ENCODE data around the gene SLC35E2B. TPM values are rescaled to one million over a fixed set of nuclear protein-coding genes. Genes with fewer than 3 reads are reported as not detected.
"Not testable (repeated sequence)": the region's sequence is repeated elsewhere in the genome, so short reads cannot be mapped to it uniquely, and the experiment has no call there.

Gene SLC35E2B
- total RNA-seq, 2 experiments from 2014 or later: 46.2 to 50.9 TPM

GRCh38 chr1:1696431-1697357, 4.1 kb upstream of the SLC35E2B start:
- DNase-seq; CTCF ChIA-PET; H3K4me3 Mint-ChIP-seq; H3K27me3 Mint-ChIP-seq; H3K27ac Mint-ChIP-seq; H3K4me1 Mint-ChIP-seq; H3K9me3 Mint-ChIP-seq (ENCODE audit: low read depth); ATAC-seq; H3K36me3 Mint-ChIP-seq: not testable (repeated sequence)

GRCh38 chr1:1692324-1692713, 276 bp downstream of the SLC35E2B start:
- DNase-seq (peak; percentile 90), ATAC-seq (peak; percentile 72)
- Mint-ChIP-seq H3K4me3 (peak overlapping the region; percentile 60), H3K36me3 (peaks cover 11% of the 10 kb centered on the region), H3K27ac (peak overlapping the region; percentile 74), H3K4me1 (peaks cover 13% of the 10 kb centered on the region)
- H3K27me3 Mint-ChIP-seq; CTCF ChIA-PET; H3K9me3 Mint-ChIP-seq (ENCODE audit: low read depth): not testable (repeated sequence)

GRCh38 chr1:1691443-1691842, 1.2 kb downstream of the SLC35E2B start:
- CTCF ChIA-PET; ATAC-seq; H3K9me3 Mint-ChIP-seq (ENCODE audit: low read depth); H3K4me3 Mint-ChIP-seq; H3K27me3 Mint-ChIP-seq; H3K27ac Mint-ChIP-seq: not testable (repeated sequence)
- peak; percentile 26 for DNase-seq
- H3K36me3 Mint-ChIP-seq: peaks cover 11% of the 10 kb centered on the region
- peaks cover 16% of the 10 kb centered on the region for H3K4me1 Mint-ChIP-seq

- ATAC-seq; H3K27me3 Mint-ChIP-seq; CTCF ChIA-PET; H3K9me3 Mint-ChIP-seq (ENCODE audit: low read depth); H3K4me3 Mint-ChIP-seq; H3K27ac Mint-ChIP-seq: not testable (repeated sequence)
- Mint-ChIP-seq H3K4me1 (peaks cover 17% of the 10 kb centered on the region), H3K36me3 (peaks cover 13% of the 10 kb centered on the region)
- DNase-seq: peak; percentile 31
Observed at GRCh38 chr1:1689526-1689925, 3.1 kb downstream of the SLC35E2B start.

- Mint-ChIP-seq H3K9me3 (ENCODE audit: low read depth) (no peaks in the 10 kb centered on the region), H3K4me3 (no peak overlapping the region), H3K36me3 (peaks cover 13% of the 10 kb centered on the region), H3K4me1 (peaks cover 13% of the 10 kb centered on the region), H3K27ac (no peak overlapping the region), H3K27me3 (no peaks in the 10 kb centered on the region)
- ATAC-seq: no peak
- DNase-seq: no peak
- CTCF ChIA-PET: interaction anchor here (0.9 kb wide), 1 partner anchor 9 kb away, joined by 3 read pairs; no protein-coding TSS in a partner anchor
Observed at GRCh38 chr1:1687846-1688245, 4.7 kb downstream of the SLC35E2B start.

GRCh38 chr1:1684031-1684681, 8.4 kb downstream of the SLC35E2B start:
- DNase-seq (no peak), ATAC-seq (no peak)
- no peak overlapping the region for H3K27ac Mint-ChIP-seq
- H3K4me3 Mint-ChIP-seq: no peak overlapping the region
- peaks cover 13% of the 10 kb centered on the region for H3K4me1 Mint-ChIP-seq
- CTCF ChIA-PET: interaction anchor here (0.7 kb wide), 1 partner anchor 70 kb away, joined by 3 read pairs; no protein-coding TSS in a partner anchor
- no peaks in the 10 kb centered on the region for H3K27me3 Mint-ChIP-seq
- H3K9me3 Mint-ChIP-seq (ENCODE audit: low read depth): no peaks in the 10 kb centered on the region
- H3K36me3 Mint-ChIP-seq: peaks cover 9% of the 10 kb centered on the region

GRCh38 chr1:1683104-1683905, 9.3 kb downstream of the SLC35E2B start:
- ATAC-seq (no peak), DNase-seq (no peak)
- Mint-ChIP-seq H3K36me3 (peaks cover 6% of the 10 kb centered on the region), H3K4me1 (peaks cover 19% of the 10 kb centered on the region), H3K27me3 (no peaks in the 10 kb centered on the region), H3K4me3 (no peak overlapping the region), H3K9me3 (ENCODE audit: low read depth) (no peaks in the 10 kb centered on the region), H3K27ac (no peak overlapping the region)
- CTCF ChIA-PET: no interaction called here

GRCh38 chr1:1680912-1681273, 11.7 kb downstream of the SLC35E2B start:
- Mint-ChIP-seq H3K9me3 (ENCODE audit: low read depth) (no peaks in the 10 kb centered on the region), H3K27me3 (no peaks in the 10 kb centered on the region), H3K36me3 (peaks cover 2% of the 10 kb centered on the region), H3K27ac (no peak overlapping the region), H3K4me3 (no peak overlapping the region), H3K4me1 (peaks cover 23% of the 10 kb centered on the region)
- ATAC-seq (no peak), DNase-seq (no peak)
- CTCF ChIA-PET: interaction anchor here (1.3 kb wide), 1 partner anchor 15 kb away, joined by 3 read pairs; no protein-coding TSS in a partner anchor

- no peak overlapping the region for H3K27ac Mint-ChIP-seq
- no peaks in the 10 kb centered on the region for H3K9me3 Mint-ChIP-seq (ENCODE audit: low read depth)
- peaks cover 21% of the 10 kb centered on the region for H3K4me1 Mint-ChIP-seq
- H3K4me3 Mint-ChIP-seq: no peak overlapping the region
- no peaks in the 10 kb centered on the region for H3K27me3 Mint-ChIP-seq
- ATAC-seq (no peak), DNase-seq (no peak)
- no peaks in the 10 kb centered on the region for H3K36me3 Mint-ChIP-seq
- CTCF ChIA-PET: interaction anchor here (1.3 kb wide), 1 partner anchor 14 kb away, joined by 3 read pairs; no protein-coding TSS in a partner anchor
Observed at GRCh38 chr1:1680031-1680911, 12.3 kb downstream of the SLC35E2B start.

GRCh38 chr1:1678581-1679380, 13.8 kb downstream of the SLC35E2B start:
- H3K27ac Mint-ChIP-seq: peak overlapping the region; percentile 94
- ATAC-seq: peak; percentile 40
- H3K36me3 Mint-ChIP-seq: peaks cover 4% of the 10 kb centered on the region
- peaks cover 27% of the 10 kb centered on the region for H3K4me1 Mint-ChIP-seq
- DNase-seq: peak; percentile 74
- no peaks in the 10 kb centered on the region for H3K9me3 Mint-ChIP-seq (ENCODE audit: low read depth)
- CTCF ChIA-PET: interaction anchor here (0.7 to 2.3 kb wide), 11 partner anchors 9 to 304 kb away, joined by 3 to 7 read pairs (median 4); partner anchors contain the start of gene AURKAIP1
- peak overlapping the region; percentile 76 for H3K4me3 Mint-ChIP-seq
- H3K27me3 Mint-ChIP-seq: no peaks in the 10 kb centered on the region

- Mint-ChIP-seq H3K27me3 (no peaks in the 10 kb centered on the region), H3K4me1 (peaks cover 27% of the 10 kb centered on the region), H3K4me3 (peak overlapping the region; percentile 76), H3K27ac (peak overlapping the region; percentile 94), H3K36me3 (peaks cover 6% of the 10 kb centered on the region), H3K9me3 (ENCODE audit: low read depth) (no peaks in the 10 kb centered on the region)
- DNase-seq (peak; percentile 67), ATAC-seq (peak; percentile 60)
- CTCF ChIA-PET: interaction anchor here (0.7 to 2.3 kb wide), 13 partner anchors 9 to 303 kb away, joined by 3 to 7 read pairs (median 4); partner anchors contain the start of gene AURKAIP1
Observed at GRCh38 chr1:1677718-1678580, 14.6 kb downstream of the SLC35E2B start.

All from activated CD8-positive, alpha-beta memory T cell treated with anti-CD3 and anti-CD28 coated beads, Interleukin-2, amount 10 ng/mL, durations not matched to agents 7 days and 5 days (primary cell).